COR-L47 (cell line): ENCODE measurements around the gene IFI44L.

ENCODE experiments used
- DNase-seq: peaks from one replicate; lab custom pipeline; 2025; lab: John Stamatoyannopoulos, UW

IFI44L gene

GRCh38 chr1:78641558-78641957 lies 21.3 kb downstream of the IFI44L start:
- no peak for DNase-seq

GRCh38 chr1:78645723-78646122 lies 25.5 kb downstream of the IFI44L start:
- DNase-seq = no peak

- no peak for DNase-seq
These were observed 27.0 kb downstream of the IFI44L start for GRCh38 chr1:78647238-78647637.

GRCh38 chr1:78649628-78650027 lies 29.4 kb downstream of the IFI44L start, which contains the start of gene IFI44:
TSS of gene IFI44 (plus strand) at chr1:78649831. CDS start at chr1:78650196, 365 bp downstream.
- DNase-seq = peak; percentile 74

- DNase-seq = peak; percentile 8
These were observed 29.9 kb downstream of the IFI44L start for GRCh38 chr1:78650114-78650660.

GRCh38 chr1:78651241-78651640 lies 31.0 kb downstream of the IFI44L start:
- no peak for DNase-seq

GRCh38 chr1:78652019-78652560 lies 31.8 kb downstream of the IFI44L start:
- DNase-seq = no peak

- no peak for DNase-seq
These were observed 38.7 kb downstream of the IFI44L start for GRCh38 chr1:78658901-78659300.

GRCh38 chr1:78663923-78664322 lies 43.7 kb downstream of the IFI44L start:
- DNase-seq = no peak

GRCh38 chr1:78664763-78665162 lies 44.5 kb downstream of the IFI44L start:
- DNase-seq = no peak

GRCh38 chr1:78665809-78666208 lies 45.6 kb downstream of the IFI44L start:
- DNase-seq = no peak

GRCh38 chr1:78667939-78668338 lies 47.7 kb downstream of the IFI44L start:
- DNase-seq = no peak

- DNase-seq = no peak
These were observed 48.2 kb downstream of the IFI44L start for GRCh38 chr1:78668427-78668826.

- DNase-seq = no peak
These were observed 52.2 kb downstream of the IFI44L start for GRCh38 chr1:78672428-78672827.

GRCh38 chr1:78673120-78673519 lies 52.9 kb downstream of the IFI44L start:
- peak; percentile 36 for DNase-seq

- DNase-seq = peak; percentile 42
These were observed 56.2 kb downstream of the IFI44L start for GRCh38 chr1:78676347-78676982.

GRCh38 chr1:78676993-78677392 lies 56.7 kb downstream of the IFI44L start:
- DNase-seq = no peak

GRCh38 chr1:78677788-78678187 lies 57.5 kb downstream of the IFI44L start:
- no peak for DNase-seq

- DNase-seq = no peak
These were observed 58.1 kb downstream of the IFI44L start for GRCh38 chr1:78678324-78678723.

GRCh38 chr1:78681265-78681664 lies 61.0 kb downstream of the IFI44L start:
- DNase-seq = no peak

- no peak for DNase-seq
These were observed 62.2 kb downstream of the IFI44L start for GRCh38 chr1:78682496-78682895.

GRCh38 chr1:78683079-78683478 lies 62.8 kb downstream of the IFI44L start:
- no peak for DNase-seq

GRCh38 chr1:78687315-78687714 lies 67.1 kb downstream of the IFI44L start:
- DNase-seq = no peak

- no peak for DNase-seq
These were observed 67.7 kb downstream of the IFI44L start for GRCh38 chr1:78687914-78688313.
